NCI-H345 treated with DMSO at 0.1 percent for 48 hours (cell line): ENCODE data around the gene IFI27L2.
A peak's percentile ranks its signal among the peaks of the same experiment; 100 is the strongest.

Experiments used
- DNase-seq: peaks from one replicate; lab custom pipeline; 2025; ENCODE audit not compliant: unreplicated experiment; lab: John Stamatoyannopoulos, UW

IFI27L2 gene

DNA sequence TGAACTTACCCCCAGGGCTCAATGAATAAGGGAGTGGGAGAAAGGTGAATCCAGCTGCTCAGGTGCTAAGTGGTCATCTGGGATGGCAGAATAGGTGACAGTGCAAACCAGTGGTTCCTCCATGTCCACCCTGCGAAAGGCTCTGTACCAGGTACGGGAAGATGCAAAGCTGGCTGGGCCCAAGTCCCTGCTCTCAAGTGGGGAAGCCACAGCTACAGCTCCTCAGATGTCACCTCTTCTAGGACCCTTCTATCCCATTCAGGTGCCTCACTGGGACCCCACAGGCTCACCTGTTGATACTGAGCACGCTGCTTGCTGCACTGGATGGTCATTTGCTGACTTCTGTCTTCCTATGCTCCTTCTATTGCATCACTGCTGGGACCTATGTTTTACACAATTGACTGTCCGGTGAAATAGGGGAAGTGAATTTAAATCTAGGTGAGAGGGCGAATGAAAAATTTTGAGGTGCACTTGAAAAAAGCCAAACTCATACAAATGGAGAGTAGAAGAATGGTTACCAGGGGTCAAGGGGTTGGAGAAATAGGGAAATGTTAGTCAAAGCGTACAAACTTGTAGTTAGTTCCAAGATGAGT, 24.4 kb upstream of the IFI27L2 start:
- DNase-seq: no peak

DNA sequence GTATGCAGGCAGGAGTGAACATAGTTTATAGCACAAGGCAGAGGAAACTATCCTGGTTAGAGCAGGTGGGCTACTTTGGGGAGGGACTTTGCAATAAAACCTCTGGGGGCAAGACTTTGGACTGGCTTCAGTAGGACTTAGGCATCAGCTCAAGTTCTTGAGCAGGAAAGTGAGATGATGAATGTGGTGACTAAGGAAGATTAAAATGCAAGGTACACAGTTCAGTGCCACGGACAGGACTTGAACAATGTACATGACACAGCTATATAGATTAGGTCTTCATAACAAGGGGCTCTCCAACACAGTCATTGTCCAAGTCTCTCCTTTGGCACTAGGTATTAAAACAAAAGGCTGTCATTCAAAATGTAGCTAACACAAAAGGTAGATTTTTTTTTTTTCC, 23.3 kb upstream of the IFI27L2 start:
- DNase-seq: no peak

DNA sequence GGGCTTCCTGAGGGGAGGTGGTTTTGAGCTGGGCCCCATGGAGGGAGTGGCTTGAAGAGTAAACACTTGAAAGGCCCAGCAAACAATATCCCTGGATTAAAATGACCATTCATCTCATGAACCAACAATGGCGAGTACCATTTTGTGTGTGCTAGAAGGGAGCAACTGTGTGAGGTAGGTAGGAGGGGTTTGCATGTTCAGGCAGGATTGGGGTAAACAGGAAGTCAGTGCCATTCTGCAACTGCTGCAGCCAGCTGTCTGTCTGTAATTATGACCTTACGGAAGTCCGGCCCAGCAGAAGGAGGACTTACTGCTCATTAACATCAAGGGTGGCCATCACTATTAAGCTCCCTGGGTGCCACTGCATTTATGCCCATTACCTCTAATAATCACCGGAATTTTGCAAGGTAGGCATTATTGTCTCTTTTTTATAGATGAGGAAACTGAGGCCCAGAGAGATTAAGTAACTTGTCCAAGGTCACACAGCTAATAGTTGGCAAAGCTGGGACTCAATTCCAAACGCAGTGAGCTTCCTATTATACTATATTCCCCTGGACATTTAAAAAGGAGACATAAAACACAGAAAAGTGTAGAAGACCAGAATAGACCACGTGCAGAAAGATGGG, 16.6 kb upstream of the IFI27L2 start:
- DNase-seq: peak; percentile 34

DNA sequence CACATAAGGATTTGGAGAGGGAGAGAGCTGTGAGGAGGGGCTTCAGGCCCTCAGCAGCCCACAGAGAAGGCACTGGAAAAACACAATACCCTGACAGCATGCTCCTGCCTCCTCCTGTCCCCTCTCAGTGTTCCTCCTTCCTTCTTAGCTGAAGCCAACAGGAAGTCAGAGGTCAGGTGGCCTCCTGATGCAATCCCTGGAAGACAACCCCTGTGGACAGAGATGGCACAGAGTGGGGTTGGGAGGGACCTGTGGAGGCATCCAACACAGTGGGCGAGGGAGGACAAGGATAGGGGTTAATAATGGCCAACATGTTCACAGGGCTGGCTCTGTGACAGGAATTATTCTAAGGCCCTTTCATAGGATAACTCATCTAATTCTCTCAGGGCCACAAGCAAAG, 15.4 kb upstream of the IFI27L2 start:
- no peak for DNase-seq

DNA sequence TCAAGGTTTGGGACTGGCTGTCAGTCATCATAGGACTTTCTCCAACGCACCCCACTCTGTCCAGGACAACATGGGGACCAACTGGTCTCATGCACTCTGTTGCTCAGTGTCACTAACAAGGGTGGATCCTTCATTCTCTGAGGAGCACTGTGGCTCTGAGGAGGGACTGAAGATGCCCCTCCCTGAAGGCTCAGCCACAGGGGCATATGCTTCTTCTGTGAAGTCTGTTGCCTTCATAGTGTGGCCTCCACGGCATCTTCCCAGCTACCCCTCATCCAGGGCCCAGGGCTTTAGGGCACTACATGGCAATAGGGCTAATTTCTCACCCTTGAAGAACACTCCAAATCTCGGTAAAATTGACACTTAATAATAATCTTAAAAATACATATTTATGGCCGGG, 14.3 kb upstream of the IFI27L2 start:
- DNase-seq: no peak

DNA sequence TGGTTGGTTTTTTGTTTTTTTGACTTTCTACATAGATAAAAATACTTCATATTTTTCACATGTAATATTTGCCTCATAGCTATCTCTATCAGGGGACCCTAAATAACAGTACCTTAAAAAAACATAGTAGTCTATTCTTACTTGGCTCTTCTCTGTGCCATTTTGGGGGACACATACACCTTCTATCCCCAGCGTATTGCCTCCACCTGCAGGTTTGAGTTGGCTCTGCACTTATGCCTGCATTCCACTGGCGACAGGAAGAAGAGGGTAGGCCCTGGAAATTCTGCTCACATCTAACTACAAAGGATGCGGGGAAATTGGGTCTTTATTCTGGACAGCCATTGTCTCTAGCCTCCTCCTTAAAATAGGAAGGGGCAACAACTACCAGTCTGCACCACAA, 13.8 kb upstream of the IFI27L2 start:
- no peak for DNase-seq

DNA sequence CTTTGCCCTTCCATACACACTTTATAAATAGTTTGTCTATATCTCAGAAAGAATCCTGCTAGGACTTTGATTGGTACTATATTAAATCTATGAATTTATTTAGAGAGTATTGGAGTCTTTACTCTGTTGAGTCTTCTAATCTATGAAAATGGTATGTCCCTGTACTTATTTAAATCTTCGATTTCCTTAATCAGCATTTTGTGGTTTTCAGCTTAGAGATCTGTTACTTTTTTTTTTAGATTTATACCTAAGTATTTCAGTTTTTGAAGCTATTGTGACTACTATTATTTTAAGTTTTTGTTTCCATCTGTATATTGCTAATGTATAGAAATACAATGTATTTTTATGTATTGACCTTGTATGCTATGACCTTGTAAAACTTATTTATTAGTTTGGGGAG, 13.4 kb upstream of the IFI27L2 start:
- no peak for DNase-seq

DNA sequence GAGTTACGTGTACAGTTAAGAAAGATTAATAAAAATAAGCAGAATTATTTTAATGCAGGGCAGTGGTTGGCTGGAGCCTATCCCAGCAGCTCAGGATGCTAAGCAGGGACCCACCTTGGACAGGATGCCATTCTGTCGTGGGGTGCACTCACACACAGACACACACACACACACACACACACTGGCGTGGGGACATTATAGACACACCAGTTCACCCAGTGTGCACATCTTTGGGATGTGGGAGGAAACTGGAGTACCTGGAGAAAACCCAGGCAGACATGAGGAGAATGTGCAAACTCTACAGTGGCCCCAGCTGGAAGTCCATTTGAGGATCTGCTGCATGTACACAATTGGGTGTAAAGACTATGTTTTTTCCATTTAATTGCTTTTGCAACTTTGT, 12.8 kb upstream of the IFI27L2 start:
- DNase-seq: no peak

DNA sequence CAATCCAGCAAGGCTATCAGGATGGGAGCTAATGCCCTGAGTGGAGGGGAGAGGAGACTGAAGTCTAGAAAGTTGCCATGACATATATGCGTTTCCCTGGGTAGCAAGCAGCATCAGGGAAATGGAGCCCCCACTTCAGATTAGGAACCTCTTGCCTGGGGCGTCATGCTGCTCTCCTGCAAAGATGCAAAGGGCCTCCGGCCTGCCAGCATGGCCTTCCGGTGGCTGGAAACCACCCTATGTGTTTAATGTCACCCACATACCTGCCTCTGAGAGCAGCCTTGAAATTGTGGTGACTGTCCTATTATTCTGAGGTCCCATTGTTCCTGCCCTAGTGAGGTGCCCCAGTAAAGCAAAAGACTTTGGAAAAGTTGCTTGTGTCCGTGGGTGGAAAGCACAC, 10.0 kb upstream of the IFI27L2 start:
- DNase-seq: no peak

DNA sequence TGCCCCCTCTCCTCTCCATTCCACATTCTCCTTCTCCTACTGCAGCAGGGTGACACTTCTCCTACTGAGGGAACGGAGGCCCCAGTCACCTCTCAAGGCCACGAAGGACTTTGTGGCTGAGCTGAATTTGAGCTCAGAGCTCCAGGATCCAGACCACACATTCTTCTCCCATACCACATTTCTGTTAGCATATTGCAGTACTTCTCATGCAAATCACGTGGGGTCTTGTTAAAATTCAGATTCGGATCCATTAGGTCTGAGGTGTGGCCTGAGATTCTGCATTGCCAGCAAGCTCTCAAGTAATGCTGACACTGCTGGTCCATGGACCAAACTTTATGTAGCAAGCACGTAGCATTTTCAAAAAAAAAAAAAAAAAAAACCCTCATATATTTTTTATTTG, 9.6 kb upstream of the IFI27L2 start:
- no peak for DNase-seq

DNA sequence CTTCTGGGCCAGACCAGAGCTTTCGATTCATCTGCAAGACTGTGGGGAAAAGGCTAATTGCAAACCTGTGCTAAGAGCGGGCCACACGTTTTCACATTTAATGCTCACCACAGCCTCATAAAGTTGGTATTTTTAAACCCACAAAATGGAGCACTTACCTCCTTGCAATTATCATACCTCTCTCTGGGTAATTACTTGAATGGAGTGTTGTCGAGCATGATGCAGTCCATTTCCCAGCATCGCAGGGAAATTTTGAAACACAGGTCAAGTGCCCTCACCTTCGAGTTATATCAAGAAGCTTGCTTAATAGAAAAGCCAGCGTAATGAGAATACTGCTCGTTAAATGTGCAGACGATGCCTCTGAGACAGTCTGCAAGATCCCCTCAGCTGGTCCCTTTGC, 8.8 kb upstream of the IFI27L2 start:
- no peak for DNase-seq

DNA sequence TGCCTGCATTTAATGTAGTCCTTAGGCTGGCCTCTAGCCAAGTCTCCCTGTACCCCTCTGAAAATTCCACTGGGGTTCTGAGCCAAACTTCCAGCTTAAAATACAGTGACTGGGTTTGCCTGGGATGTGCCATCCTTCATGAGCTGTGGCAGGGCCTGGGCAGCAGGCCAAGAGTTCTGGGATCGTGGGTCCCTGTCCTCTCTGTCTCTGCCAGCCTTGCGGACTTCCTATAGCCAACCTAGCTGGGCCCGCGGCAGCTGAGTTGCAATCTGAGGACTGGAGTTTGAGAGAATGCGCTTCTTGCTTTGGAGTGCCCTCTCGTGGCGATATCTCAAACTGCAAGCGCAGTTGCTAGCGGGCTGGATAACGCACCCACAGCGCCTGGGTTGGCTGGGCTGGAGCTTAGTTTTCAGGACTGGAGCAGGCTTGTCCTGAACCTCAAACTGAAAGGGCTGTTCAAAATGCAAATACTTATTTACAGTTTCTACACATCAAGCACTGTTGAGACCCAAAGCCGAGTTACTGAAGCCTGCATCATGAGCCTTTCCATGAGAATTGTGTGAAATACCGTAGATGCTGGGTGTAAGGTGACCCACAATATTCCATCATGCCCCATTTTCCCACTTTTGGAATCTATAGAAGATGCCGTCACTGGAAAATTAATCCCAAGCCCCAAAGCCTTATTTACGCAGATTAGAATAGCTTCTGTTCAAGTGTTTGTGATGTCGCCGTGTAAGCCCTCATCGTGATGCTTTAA, 7.3 kb upstream of the IFI27L2 start:
- DNase-seq: peak; percentile 57

DNA sequence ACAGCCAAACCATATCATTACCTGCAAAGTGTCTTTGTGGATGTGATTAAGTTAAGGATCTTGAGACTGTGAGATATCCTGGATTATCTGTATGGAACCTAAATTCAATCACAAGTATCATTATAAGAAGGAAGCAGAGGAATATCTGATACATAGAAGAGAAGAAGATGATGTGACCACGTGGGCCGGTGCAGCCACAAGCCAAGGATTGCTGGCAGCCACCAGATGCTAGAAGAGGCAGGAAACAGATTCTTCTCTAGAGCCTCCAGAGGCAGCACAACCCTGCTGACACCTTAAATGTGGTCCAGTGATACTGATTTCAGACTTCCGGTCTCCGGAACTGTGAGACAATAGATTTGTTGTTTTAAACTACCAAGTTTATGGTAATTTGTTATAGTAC, 6.1 kb upstream of the IFI27L2 start:
- DNase-seq: no peak

DNA sequence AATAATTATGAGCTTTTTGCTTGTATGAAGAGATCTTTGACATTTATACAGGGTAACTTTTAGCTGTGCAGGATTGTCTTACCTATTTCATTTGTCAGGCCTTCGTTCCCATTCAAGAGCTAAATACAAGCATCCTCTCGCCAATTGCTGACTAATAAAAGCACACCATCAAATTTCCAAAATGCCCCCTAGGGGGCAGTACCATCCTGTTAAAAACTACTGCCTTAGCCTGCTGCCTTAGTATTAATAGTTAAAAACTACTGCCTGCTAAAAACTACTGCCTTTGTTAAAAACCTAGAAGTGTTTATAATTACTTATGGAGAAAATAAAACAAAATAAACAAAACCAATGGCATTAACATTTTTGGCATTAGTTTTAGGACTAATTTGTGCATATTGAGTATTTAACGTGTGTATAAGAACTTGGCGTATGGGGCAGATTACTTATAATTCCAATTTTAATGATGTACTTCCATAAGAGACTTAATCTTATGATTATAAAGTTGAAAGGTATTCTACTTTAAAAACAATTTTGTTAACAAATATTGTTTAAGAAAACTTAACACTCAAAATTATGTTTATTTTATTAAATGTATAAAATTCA, 3.0 kb upstream of the IFI27L2 start:
- peak; percentile 48 for DNase-seq

DNA sequence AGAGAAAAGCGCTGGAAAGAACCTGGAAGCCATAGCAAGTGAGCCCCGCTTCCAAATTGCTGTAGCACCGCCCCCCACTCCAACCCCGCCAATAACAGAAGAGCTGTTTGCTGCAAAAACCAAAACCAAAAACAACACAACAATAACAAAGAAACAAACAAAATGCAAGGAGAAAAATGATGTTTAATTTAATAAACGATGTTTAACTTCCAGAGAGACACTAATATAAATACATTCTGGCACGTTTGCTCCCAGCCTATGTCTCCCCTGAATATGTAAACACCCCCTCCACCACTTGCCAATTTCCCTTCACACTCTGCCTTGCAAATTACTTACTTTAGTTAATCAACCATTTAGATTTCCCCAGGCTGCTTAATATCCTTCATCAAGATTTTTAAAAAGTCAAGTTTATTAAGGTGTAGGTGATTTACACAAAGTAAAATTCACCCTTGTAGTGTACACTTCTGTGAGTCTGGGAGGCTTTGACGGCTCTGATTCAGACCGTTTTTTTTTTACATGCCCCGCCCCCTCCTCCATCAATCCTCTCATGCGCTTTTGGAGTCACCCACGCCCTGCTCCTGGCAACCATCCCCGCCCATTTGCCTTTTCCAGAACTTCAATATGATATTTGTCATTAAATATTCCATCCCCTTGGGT, 482 bp upstream of the IFI27L2 start:
- peak; percentile 58 for DNase-seq

DNA sequence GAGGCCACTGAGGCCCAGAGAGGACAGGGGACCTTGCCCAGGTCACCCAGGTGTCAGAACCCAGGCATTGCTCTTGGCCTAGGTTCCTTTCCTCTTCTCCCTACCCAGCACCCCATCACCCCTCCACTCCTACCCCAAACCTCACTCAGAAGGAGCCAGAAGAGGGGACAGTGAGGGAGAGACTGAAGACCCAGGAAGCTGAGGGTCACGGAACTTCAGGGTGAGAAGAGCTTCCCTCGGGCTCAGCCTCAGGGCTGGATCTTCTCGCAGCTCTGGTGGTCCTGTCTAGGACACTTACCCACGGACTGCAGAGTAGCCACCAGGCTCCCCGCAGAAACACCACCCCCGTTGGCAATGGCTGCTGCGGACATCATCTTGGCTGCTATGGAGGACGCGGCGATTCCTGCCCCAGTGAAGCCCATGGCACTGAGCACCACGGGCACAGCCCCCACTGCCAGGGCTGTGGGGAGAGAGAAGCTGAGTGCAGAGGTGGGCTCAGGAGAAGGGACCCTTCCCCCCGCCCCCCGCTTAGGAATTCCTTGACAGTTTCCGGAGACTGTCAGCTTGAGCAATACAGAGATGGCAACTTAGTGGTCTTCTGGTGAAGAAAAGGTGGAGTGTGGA, 1.1 kb downstream of the IFI27L2 start:
- DNase-seq: no peak

DNA sequence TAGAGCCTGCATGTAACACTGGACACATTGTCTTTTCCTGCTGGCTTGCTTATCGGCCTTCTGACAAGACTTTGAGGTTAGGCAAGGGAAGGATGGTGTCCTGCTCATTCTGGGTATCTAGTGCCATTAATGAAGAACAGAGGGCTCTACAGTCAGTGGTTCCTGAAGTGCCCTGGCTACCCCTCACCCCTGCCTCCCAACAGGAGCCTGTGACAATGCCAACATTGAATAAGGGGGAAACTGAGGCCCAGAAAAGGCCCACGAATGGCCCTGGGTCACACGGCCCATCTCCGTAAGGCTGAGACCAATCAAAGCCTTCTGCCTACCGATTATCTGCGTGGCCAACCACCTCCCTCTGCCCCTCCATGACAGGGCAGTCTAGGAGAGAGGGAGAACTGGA, 2.1 kb downstream of the IFI27L2 start:
- DNase-seq: no peak

DNA sequence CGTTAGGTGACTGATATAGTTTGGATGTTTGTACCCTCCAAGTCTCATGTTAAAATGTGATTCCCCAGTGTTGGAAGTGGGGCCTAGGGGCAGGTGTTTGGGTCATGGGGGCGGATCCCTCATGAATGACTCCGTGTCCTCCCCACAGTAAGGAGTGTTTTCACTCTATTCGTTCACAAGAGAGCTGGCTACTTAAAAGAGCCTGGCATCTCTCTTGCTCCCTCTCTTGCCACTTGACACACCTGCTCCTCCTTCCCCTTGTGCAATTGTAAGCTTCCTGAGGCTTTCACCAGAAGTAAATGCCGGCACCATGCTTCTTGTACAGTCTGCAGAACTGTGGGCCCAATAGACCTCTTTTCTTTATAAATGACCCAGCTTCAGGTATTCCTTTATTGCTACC, 2.6 kb downstream of the IFI27L2 start:
- DNase-seq: no peak

DNA sequence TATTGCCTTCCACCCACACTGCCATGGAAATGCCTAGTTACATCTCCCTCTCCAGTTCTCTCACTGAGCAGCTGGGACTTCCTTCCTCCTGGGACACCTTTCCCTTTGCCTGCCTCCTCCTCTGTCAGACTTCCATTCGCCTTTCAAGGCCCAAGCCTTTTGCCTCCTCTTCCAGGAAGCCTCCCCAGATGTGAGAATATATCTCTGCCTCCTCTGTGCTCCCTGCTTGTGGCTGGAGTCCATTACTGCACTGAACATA, 3.1 kb downstream of the IFI27L2 start:
- DNase-seq: no peak

DNA sequence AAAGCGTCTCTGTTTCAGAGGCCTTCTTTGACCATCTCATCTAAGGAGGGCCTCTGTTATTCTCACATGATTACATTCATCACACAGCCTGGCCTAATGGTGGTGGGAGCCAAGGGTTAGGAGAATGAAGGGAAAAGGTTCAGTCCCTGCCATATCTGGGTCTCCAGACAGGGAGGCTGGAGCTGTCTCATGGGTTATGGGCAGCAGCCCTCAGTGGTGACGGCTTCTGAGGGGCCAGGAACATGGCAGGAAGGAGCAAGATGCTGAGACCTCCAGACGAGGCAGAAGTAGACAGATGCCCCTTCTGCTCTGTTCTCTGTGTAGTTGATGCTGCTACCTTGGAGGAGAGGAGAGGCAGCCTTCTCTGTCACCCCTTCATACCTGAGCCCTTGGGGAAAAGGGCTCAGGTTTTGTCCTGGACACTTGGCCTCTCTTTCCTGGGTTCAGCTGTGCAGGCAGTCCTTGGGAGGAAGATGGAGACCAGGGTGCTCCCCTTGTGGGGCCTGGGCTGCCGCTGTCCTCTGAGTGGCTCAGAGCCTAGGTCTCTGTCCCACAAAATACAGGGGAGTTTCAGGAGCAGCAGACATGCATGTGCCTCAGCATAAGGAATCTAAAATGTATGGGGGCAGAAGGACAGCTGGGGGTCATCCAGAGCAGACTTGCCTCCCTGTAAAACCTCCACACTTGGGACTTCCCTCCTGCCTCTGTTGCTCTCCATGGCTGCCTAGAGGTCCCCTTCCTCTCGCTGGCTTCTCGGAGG, 3.6 kb downstream of the IFI27L2 start:
- DNase-seq: no peak
